NCI-H526 treated with DMSO at 0.1 percent for 48 hours (cell line): ENCODE measurements around the gene HECTD3.
A peak's percentile ranks its signal among the peaks of the same experiment; 100 is the strongest.
"Not testable (repeated sequence)": the region's sequence is repeated elsewhere in the genome, so short reads cannot be mapped to it uniquely, and the experiment has no call there.

Source experiments
- DNase-seq: peaks from one replicate; lab custom pipeline; 2025; lab: John Stamatoyannopoulos, UW

The HECTD3 gene

GRCh38 chr1:45014321-45015028, 3.4 kb upstream of the HECTD3 start:
- DNase-seq, result peak; percentile 69

GRCh38 chr1:45013551-45014209, 2.6 kb upstream of the HECTD3 start:
- no peak for DNase-seq

- no peak for DNase-seq
These were observed 1.6 kb upstream of the HECTD3 start for GRCh38 chr1:45012639-45013278.

- DNase-seq, result peak; percentile 98
These were observed 914 bp upstream of the HECTD3 start, which contains the start of gene UROD for GRCh38 chr1:45011837-45012638. TSS of gene UROD (plus strand) at chr1:45012254. CDS start at chr1:45012266, 12 bp downstream.

- DNase-seq, result peak; percentile 58
These were observed 919 bp downstream of the HECTD3 start for GRCh38 chr1:45009956-45010854.

GRCh38 chr1:45009296-45009865, 1.7 kb downstream of the HECTD3 start:
- DNase-seq, result no peak

GRCh38 chr1:45008516-45008915, 2.6 kb downstream of the HECTD3 start:
- DNase-seq, result no peak

- DNase-seq, result no peak
These were observed 3.0 kb downstream of the HECTD3 start for GRCh38 chr1:45008076-45008475.

- no peak for DNase-seq
These were observed 3.8 kb downstream of the HECTD3 start for GRCh38 chr1:45007311-45007710.

GRCh38 chr1:45005761-45006160, 5.4 kb downstream of the HECTD3 start:
- no peak for DNase-seq

- DNase-seq, result no peak
These were observed 6.7 kb downstream of the HECTD3 start for GRCh38 chr1:45004281-45004920.

- DNase-seq, result no peak
These were observed 7.4 kb downstream of the HECTD3 start for GRCh38 chr1:45003741-45004140.

GRCh38 chr1:45002650-45003645, 8.2 kb downstream of the HECTD3 start:
- DNase-seq, result no peak

- DNase-seq, result not testable (repeated sequence)
These were observed 9.5 kb downstream of the HECTD3 start for GRCh38 chr1:45001576-45001975.

GRCh38 chr1:45001011-45001481, 10.1 kb downstream of the HECTD3 start:
- no peak for DNase-seq

- no peak for DNase-seq
These were observed 11.9 kb downstream of the HECTD3 start for GRCh38 chr1:44999232-44999631.

- no peak for DNase-seq
These were observed 15.5 kb downstream of the HECTD3 start for GRCh38 chr1:44995467-44996238.

GRCh38 chr1:44994309-44994898, 16.7 kb downstream of the HECTD3 start:
- DNase-seq, result no peak
